Heart right ventricle (tissue), 16 donors: Measurements from ENCODE around the gene GLDN. TPM values are rescaled to one million over a fixed set of nuclear protein-coding genes. Genes with fewer than 3 reads are reported as not detected.

Experiments used
- ATAC-seq, 8 donors: fragments of 200-7000 bp; cut with Tn5 transposase; one replicate each; pipeline ENCODE4 v1.9.1; 2020; ENCODE audit warnings: mild to moderate bottlenecking in 8 of 8, moderate library complexity in 8 of 8, moderate number of reproducible peaks in 1 of 8
- DNase-seq, 2 donors: peaks; one replicate each; pipeline ENCODE4 v3.0.0-alpha.2; 2020
- H3K27ac ChIP-seq, 10 donors: fragments of 200-600 bp; sonication (generic) in 2 of 10; one replicate each; pipeline versions ENCODE4 v1.5.0 to v1.8.0; 2020 to 2022; ENCODE audit warnings: mild to moderate bottlenecking in 3 of 10
- H3K27me3 ChIP-seq, 7 donors: fragments of 200-600 bp; one replicate each; pipeline ENCODE4 v1.8.0; 2021 to 2022; ENCODE audit warnings: mild to moderate bottlenecking in 2 of 7
- H3K36me3 ChIP-seq, 9 donors: fragments of 200-600 bp; sonication (generic) in 1 of 9; one replicate each; pipeline versions ENCODE4 v1.5.0 to v1.8.0; 2020 to 2022; ENCODE audit warnings: mild to moderate bottlenecking in 2 of 9
- H3K4me1 ChIP-seq, 9 donors: fragments of 200-600 bp; sonication (generic) in 1 of 9; one replicate each; pipeline versions ENCODE4 v1.5.0 to v1.8.0; 2020 to 2022; ENCODE audit warnings: mild to moderate bottlenecking in 4 of 9
- H3K4me3 ChIP-seq, 10 donors: fragments of 200-600 bp; sonication (generic) in 2 of 10; one replicate each; pipeline versions ENCODE4 v1.5.0 to v1.8.0; 2020 to 2022; ENCODE audit warnings: mild to moderate bottlenecking in 7 of 10, moderate library complexity in 2 of 10
- H3K9me3 ChIP-seq, 11 donors: fragments of 200-600 bp in 10 of 11; sonication (generic) in 2 of 11; one replicate each; pipeline versions ENCODE4 v1.5.0 to v1.8.0; 2013 to 2022; ENCODE audit warnings: mild to moderate bottlenecking in 2 of 11, control low read depth in 1 of 11, moderate library complexity in 1 of 11
- WGBS, 2 donors: extraction: QIAGEN DNeasy Blood & Tissue Kit; methylation state at CpG; one replicate each; pipeline ENCODE4 v1.1.7; 2013; ENCODE audit warnings: inconsistent platforms in 1 of 2; 5-methylcytosine and 5-hydroxymethylcytosine counted together
- intact Hi-C, 10 donors: fragments of 100-400 bp; cut with DNase I; formaldehyde crosslinking; loops; one replicate each; pipeline versions ENCODE4 v1.11.1 to v1.14.2; 2022
- polyA plus RNA-seq, 2 donors: library from polyadenylated mRNA; stranded (reverse); fragments of 200-250 nt; gene quantifications; one replicate each; pipeline ENCODE4 v1.2.3, GENCODE V29; 2013
- total RNA-seq, 10 donors: library from RNA; stranded (reverse); fragmentation: NEBNext Ultra II Directional in 3 of 10; extraction: Animal tissue kit (Norgen Biotek cat#: 25700) in 3 of 10; gene quantifications; one replicate each; pipeline versions ENCODE4 v1.2.1 to v1.2.4, GENCODE V29; 2021 to 2023
- TF ChIP-seq, protein P1 (sequence below), 9 donors: fragments of 200-600 bp; sonication (generic) in 2 of 9; IDR thresholded peaks; one replicate each; pipeline versions ENCODE4 v1.5.0 to v1.8.0; 2021 to 2022; ENCODE audit warnings: antibody characterized with exemption in 9 of 9, mild to moderate bottlenecking in 5 of 9, moderate library complexity in 1 of 9
- donor health status: Arrhythmogenic right ventricular cardiomyopathy.
- donor health status: ischemic (EF 13 %, LVEDD 7.1; RV severe dilation, severe dysfunction).
- donor health status: healthy with polysubstance abuse.
- donor health status: DM: no; HTN: yes; CAD: no.
- donor health status: DM: no; HTN: no; CAD: no.
- donor health status: ischemic (EF 25% LVEDD 6.9; RV normal size, moderate dysfunction).
- donor health status: ischemic (EF 25% LVEDD 5.7; RV mildly dilated, moderate dysfunction).
- donor health status: healthy.
- donor health status: DM: yes; HTN: yes; CAD: no.
- donor health status: Ischemic cardiomyopathy.
- donor health status: ischemic (EF 35%, LVEDD 5.7; RV mildly dilated, moderate dysfunction).
- donor health status: nonischemic (EF 11% LVEDD 7.7; RV severe dilation, severe dysfunction).
- donor health status: DM: yes; HTN: yes; CAD: no.
- donor health status: PGD.
- donor health status: ischemic (EF 29% LVEDD 5.4; RV normal size, mild dysfunction).
- donor health status: nonischemic (EF 23%, LVEDD 6.1; RV moderate dilation, normal function).

The GLDN gene
- total and polyA plus RNA-seq, 12 donors = 0.65 to 19.8 (median 10.9) TPM

DNA sequence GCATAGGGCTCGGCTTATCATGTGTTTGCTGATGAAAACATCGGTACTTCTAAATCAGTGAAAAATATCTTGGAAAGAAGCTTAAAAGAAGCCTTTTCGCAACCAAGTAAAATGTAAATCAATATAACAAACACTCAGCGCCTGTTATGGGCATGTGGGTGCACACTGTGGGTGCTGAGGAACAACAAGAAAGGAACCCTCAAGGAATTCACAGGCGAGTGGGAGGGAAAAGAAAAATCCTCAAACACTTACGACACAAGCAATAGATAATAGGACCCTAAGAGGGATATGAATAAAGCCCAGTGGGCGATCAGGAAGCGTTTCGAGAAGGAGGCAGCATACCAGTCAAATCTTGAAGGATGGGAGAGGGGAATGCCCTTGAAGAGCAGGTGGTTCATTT is 21.9 kb downstream of the GLDN start:
- TF ChIP-seq, protein P1, sequence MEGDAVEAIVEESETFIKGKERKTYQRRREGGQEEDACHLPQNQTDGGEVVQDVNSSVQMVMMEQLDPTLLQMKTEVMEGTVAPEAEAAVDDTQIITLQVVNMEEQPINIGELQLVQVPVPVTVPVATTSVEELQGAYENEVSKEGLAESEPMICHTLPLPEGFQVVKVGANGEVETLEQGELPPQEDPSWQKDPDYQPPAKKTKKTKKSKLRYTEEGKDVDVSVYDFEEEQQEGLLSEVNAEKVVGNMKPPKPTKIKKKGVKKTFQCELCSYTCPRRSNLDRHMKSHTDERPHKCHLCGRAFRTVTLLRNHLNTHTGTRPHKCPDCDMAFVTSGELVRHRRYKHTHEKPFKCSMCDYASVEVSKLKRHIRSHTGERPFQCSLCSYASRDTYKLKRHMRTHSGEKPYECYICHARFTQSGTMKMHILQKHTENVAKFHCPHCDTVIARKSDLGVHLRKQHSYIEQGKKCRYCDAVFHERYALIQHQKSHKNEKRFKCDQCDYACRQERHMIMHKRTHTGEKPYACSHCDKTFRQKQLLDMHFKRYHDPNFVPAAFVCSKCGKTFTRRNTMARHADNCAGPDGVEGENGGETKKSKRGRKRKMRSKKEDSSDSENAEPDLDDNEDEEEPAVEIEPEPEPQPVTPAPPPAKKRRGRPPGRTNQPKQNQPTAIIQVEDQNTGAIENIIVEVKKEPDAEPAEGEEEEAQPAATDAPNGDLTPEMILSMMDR (IDR thresholded peaks at IDR 0.05) = no peak
- DNase-seq (no peak), ATAC-seq (no peak)
- H3K27ac ChIP-seq = no peak overlapping the region
- 78 to 81% methylated on average over 9 of the region's 9 CpGs for WGBS, 2 donors
- no peak overlapping the region for H3K4me3 ChIP-seq
- H3K4me1 ChIP-seq = peaks cover 0 to 17% (median 4%) of the 10 kb centered on the region in 9 donors
- H3K27me3 ChIP-seq = no peaks in the 10 kb centered on the region
- intact Hi-C loops = loop anchor here in 1 of 10 donors (10.0 kb wide), 1 partner anchor 49 kb away; no protein-coding TSS in a partner anchor
- no peaks in the 10 kb centered on the region for H3K36me3 ChIP-seq
- H3K9me3 ChIP-seq = no peaks in the 10 kb centered on the region

GRCh38 chr15:51365417-51365816 is 24.0 kb downstream of the GLDN start:
- DNase-seq (no peak), ATAC-seq (no peak)
- Histone ChIP-seq H3K27me3 (no peaks in the 10 kb centered on the region), H3K4me1 (peaks cover 0 to 23% (median 6%) of the 10 kb centered on the region in 9 donors), H3K9me3 (no peaks in the 10 kb centered on the region), H3K4me3 (no peak overlapping the region), H3K36me3 (no peaks in the 10 kb centered on the region), H3K27ac (no peak overlapping the region)
- 89 to 93% methylated on average over 6 of the region's 6 CpGs for WGBS, 2 donors
- TF ChIP-seq, protein P1 (IDR thresholded peaks at IDR 0.05) = no peak
- intact Hi-C loops = loop anchor here in 1 of 10 donors (10.0 kb wide), 1 partner anchor 51 kb away; no protein-coding TSS in a partner anchor

DNA sequence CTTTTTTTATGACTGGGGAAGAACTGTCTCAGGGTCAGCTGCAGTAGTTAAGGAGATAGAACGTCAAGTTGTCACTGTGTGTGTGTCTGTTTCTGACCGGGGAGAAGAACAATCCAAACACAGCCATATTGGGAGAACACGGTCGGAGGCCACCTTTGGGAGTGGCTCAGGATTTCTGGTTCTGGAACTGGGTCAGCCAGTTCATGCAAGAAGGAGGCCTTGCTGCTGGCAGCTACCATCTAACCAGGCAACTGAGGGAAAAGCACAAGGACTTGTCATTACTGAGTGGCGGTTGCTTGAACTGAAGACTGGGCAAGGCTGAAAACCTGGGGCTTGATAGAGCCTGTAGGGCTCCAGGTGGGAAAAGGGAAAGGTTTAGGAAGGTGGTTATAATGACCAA is 24.6 kb downstream of the GLDN start:
- 80 to 87% methylated on average over 5 of the region's 5 CpGs for WGBS, 2 donors
- no peaks in the 10 kb centered on the region for H3K9me3 ChIP-seq
- H3K27me3 ChIP-seq = no peaks in the 10 kb centered on the region

DNA sequence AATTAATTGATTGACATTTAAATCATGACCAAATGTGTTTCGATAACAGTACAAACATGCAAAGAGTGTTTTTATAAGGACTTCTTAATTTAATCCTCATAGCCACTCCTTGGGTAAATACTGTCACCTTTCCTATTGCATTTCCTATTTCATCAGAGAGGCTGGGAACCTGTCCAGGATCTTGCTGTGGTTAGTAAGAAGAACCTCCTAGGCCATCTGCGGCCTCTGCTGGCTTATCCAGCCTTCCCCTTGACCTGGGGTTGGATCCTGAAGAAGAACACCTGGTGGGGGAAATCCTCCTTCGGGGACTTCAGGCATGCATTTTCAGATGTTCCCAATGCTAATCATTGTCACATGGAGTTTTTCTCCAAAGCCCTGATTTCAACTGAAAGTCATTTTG is 25.5 kb downstream of the GLDN start:
- Histone ChIP-seq H3K9me3 (no peaks in the 10 kb centered on the region), H3K4me1 (peaks cover 0 to 23% (median 6%) of the 10 kb centered on the region in 9 donors), H3K4me3 (no peak overlapping the region), H3K36me3 (no peaks in the 10 kb centered on the region), H3K27me3 (no peaks in the 10 kb centered on the region), H3K27ac (no peak overlapping the region)
- TF ChIP-seq, protein P1 (IDR thresholded peaks at IDR 0.05) = peak in 1 of 9 donors; percentile 33
- ATAC-seq (peak in 5 of 8 donors; percentile 46 to 71 (median 56)), DNase-seq (peak in 1 of 2 donors; percentile 19)
- 63 to 64% methylated on average over 3 of the region's 3 CpGs for WGBS, 2 donors
- intact Hi-C loops = loop anchor here in 1 of 10 donors (10.0 kb wide), 1 partner anchor 52 kb away; no protein-coding TSS in a partner anchor

More for the DNA sequence above, 24.6 kb downstream of the GLDN start:
- ATAC-seq (no peak), DNase-seq (no peak)
- H3K4me3 ChIP-seq = no peak overlapping the region
- H3K27ac ChIP-seq = no peak overlapping the region
- peaks cover 0 to 23% (median 6%) of the 10 kb centered on the region in 9 donors for H3K4me1 ChIP-seq
- TF ChIP-seq, protein P1 (IDR thresholded peaks at IDR 0.05) = no peak
- H3K36me3 ChIP-seq = no peaks in the 10 kb centered on the region
- intact Hi-C loops = loop anchor here in 1 of 10 donors (10.0 kb wide), 1 partner anchor 51 kb away; no protein-coding TSS in a partner anchor
